A673 (cell line): ENCODE data around the gene ATRNL1. TPM values are rescaled to one million over a fixed set of nuclear protein-coding genes. Genes with fewer than 3 reads are reported as not detected.
"Not testable (repeated sequence)": the region's sequence is repeated elsewhere in the genome, so short reads cannot be mapped to it uniquely, and the experiment has no call there.

ENCODE experiments used
- BruUV-seq: library from RNA; stranded (reverse); fragments of 400-500 nt; replicated peaks from 2 replicates; lab custom pipeline; 2021; lab: Mats Ljungman, UMichigan
- CTCF ChIA-PET: fragments of 300-600 bp; sonication (Branson Sonifier 250); formaldehyde crosslinking; loops from one replicate; lab custom pipeline; 2022; ENCODE audit warnings: antibody characterized with exemption; lab: Charles Lee
- POLR2A ChIA-PET: fragments of 300-600 bp; sonication (Branson Sonifier 250); formaldehyde crosslinking; loops from one replicate; lab custom pipeline; 2022; ENCODE audit warnings: antibody characterized with exemption; ENCODE audit not compliant: low non-redundant PET; lab: Charles Lee
- DNase-seq: peaks from one replicate; pipeline ENCODE4 v3.0.0-alpha.2; 2015; ENCODE audit warnings: low spot score
- H3K27ac ChIP-seq: fragments of 200-600 bp; sonication (generic); 2 replicates; pipeline ENCODE4 v1.5.1; 2016; ENCODE audit warnings: mixed run types, low read depth, mild to moderate bottlenecking, mixed read lengths, antibody characterized with exemption, low read length; ENCODE audit not compliant: poor library complexity, severe bottlenecking
- H3K27me3 ChIP-seq: fragments of 200-600 bp; sonication (generic); replicated peaks from 2 replicates; pipeline ENCODE4 v1.6.1; 2017; ENCODE audit warnings: mixed run types, low read depth, mild to moderate bottlenecking, mixed read lengths, antibody characterized with exemption, low read length; ENCODE audit not compliant: insufficient read depth, poor library complexity
- H3K36me3 ChIP-seq: fragments of 200-600 bp; sonication (generic); 2 replicates; pipeline ENCODE4 v1.6.1; 2016; ENCODE audit warnings: mixed run types, mild to moderate bottlenecking, mixed read lengths, antibody characterized with exemption, low read length; ENCODE audit not compliant: insufficient read depth, poor library complexity, severe bottlenecking
- H3K4me1 ChIP-seq: fragments of 200-600 bp; sonication (generic); 2 replicates; pipeline ENCODE4 v1.6.1; 2017; ENCODE audit warnings: mixed run types, mild to moderate bottlenecking, mixed read lengths, antibody characterized with exemption, low read length; ENCODE audit not compliant: insufficient read depth, poor library complexity, severe bottlenecking
- H3K4me3 ChIP-seq: fragments of 200-600 bp; sonication (generic); 2 replicates; pipeline ENCODE4 v1.5.1; 2016; ENCODE audit warnings: low read depth, mixed run types, mild to moderate bottlenecking, mixed read lengths, low read length; ENCODE audit not compliant: poor library complexity, severe bottlenecking
- H3K9me3 ChIP-seq: fragments of 200-600 bp; sonication (generic); 2 replicates; pipeline ENCODE4 v1.6.1; 2016; ENCODE audit warnings: mixed run types, low read depth, mild to moderate bottlenecking, mixed read lengths, antibody characterized with exemption, low read length; ENCODE audit not compliant: poor library complexity, severe bottlenecking
- EZH2 ChIP-seq: fragments of 200-600 bp; sonication (generic); IDR thresholded peaks from 2 replicates; pipeline ENCODE4 v1.6.1; 2017; ENCODE audit warnings: borderline replicate concordance, low read depth, mild to moderate bottlenecking, mixed read lengths, antibody characterized with exemption, low read length; ENCODE audit not compliant: poor library complexity, severe bottlenecking
- intact Hi-C: fragments of 100-400 bp; cut with micrococcal nuclease; formaldehyde crosslinking; loops from one replicate; pipeline ENCODE4 v1.10.0; 2022; ENCODE audit not compliant: unreplicated experiment
- total RNA-seq: library from RNA; stranded (reverse); gene quantifications from 2 replicates; pipeline ENCODE4 v1.2.3, GENCODE V29; 2021
- TF ChIP-seq, protein P1 (sequence below): fragments of 300-800, 200-600 bp; sonication (generic); conservative IDR thresholded peaks from 2 replicates; pipeline ENCODE4 v1.5.1; 2017; ENCODE audit warnings: low read depth, mild to moderate bottlenecking, antibody characterized with exemption, low read length, moderate library complexity, mixed read lengths

ATRNL1 gene
- total RNA-seq, 1 experiment from 2014 or later = 3.0 TPM

DNA sequence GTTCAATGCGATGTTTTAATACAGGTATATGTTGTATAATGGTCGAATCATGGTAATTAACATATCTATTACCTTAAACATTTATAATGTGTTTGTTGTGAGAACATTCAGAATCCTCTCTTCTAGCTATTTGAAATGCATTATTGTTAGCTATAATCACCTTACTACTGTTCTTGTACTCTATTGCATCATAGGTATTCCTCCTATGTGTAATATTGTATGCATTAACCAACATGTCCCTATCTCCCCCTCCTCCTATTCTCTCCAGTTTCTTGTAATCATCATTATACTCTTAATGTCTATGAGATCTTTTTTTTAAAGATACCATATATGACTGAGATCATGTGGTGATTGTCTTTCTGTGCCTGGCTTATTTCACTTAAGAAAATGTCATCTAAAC is 235.2 kb downstream of the ATRNL1 start:
- intact Hi-C loops = no loop called here
- TF ChIP-seq, protein P1, sequence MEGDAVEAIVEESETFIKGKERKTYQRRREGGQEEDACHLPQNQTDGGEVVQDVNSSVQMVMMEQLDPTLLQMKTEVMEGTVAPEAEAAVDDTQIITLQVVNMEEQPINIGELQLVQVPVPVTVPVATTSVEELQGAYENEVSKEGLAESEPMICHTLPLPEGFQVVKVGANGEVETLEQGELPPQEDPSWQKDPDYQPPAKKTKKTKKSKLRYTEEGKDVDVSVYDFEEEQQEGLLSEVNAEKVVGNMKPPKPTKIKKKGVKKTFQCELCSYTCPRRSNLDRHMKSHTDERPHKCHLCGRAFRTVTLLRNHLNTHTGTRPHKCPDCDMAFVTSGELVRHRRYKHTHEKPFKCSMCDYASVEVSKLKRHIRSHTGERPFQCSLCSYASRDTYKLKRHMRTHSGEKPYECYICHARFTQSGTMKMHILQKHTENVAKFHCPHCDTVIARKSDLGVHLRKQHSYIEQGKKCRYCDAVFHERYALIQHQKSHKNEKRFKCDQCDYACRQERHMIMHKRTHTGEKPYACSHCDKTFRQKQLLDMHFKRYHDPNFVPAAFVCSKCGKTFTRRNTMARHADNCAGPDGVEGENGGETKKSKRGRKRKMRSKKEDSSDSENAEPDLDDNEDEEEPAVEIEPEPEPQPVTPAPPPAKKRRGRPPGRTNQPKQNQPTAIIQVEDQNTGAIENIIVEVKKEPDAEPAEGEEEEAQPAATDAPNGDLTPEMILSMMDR = no peak
- no peak for TF ChIP-seq EZH2
- Histone ChIP-seq H3K9me3 (no peaks in the 10 kb centered on the region), H3K4me1 (no peaks in the 10 kb centered on the region), H3K4me3 (no peak overlapping the region), H3K27ac (no peak overlapping the region), H3K27me3 (no peaks in the 10 kb centered on the region), H3K36me3 (no peaks in the 10 kb centered on the region)
- ChIA-PET POLR2A (no interaction called here), CTCF (no interaction called here)
- no peak for DNase-seq
- BruUV-seq = no TSS peak

- H3K4me3 ChIP-seq = no peak overlapping the region
- H3K9me3 ChIP-seq = no peaks in the 10 kb centered on the region
- no peaks in the 10 kb centered on the region for H3K36me3 ChIP-seq
- POLR2A ChIA-PET = no interaction called here
- intact Hi-C loops = no loop called here
- CTCF ChIA-PET = no interaction called here
- no peak for TF ChIP-seq EZH2
- TF ChIP-seq, protein P1 = no peak
- no peak overlapping the region for H3K27ac ChIP-seq
- no peak for DNase-seq
- no peaks in the 10 kb centered on the region for H3K27me3 ChIP-seq
- H3K4me1 ChIP-seq = no peaks in the 10 kb centered on the region
- BruUV-seq = no TSS peak
Observed at GRCh38 chr10:115335366-115335765, 242.2 kb downstream of the ATRNL1 start.

DNA sequence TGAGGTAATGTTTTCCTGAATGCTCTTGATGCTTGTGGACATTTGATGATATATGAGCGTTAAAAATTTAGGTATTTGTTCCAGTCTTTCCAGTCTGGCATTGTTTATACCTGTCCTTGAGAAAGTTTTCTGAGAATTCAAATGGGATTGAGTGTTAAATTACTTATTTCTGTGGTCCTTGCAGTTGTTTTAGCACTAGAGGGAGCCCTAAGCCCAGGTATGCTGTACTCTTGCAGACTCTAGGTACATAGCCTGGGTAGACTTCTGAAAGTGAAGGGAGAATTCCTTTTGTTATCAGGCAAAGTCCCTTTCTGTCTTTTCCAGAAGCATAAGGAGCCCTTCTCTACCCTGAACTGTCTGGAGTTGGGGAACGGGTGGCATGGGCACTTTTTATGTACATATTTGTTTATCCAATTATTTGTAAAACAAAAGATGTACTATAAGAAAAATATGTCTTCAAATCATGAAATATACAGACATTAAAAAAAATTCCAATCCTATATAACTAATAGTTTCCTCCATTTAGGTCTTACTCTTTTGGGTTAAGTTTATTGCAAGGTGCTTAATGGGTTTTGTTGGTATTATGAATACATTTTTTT is 262.1 kb downstream of the ATRNL1 start:
- Histone ChIP-seq H3K27me3 (peaks cover 6% of the 10 kb centered on the region), H3K4me1 (no peaks in the 10 kb centered on the region), H3K4me3 (no peak overlapping the region), H3K27ac (no peak overlapping the region), H3K9me3 (no peaks in the 10 kb centered on the region), H3K36me3 (no peaks in the 10 kb centered on the region)
- TF ChIP-seq EZH2 = no peak
- TF ChIP-seq, protein P1 = peak; percentile 74
- DNase-seq = peak; percentile 70
- no TSS peak for BruUV-seq
- ChIA-PET POLR2A (no interaction called here), CTCF (no interaction called here)
- intact Hi-C loops = loop anchor here (2.0 kb wide), 2 partner anchors 62 to 1032 kb away; no protein-coding TSS in a partner anchor

DNA sequence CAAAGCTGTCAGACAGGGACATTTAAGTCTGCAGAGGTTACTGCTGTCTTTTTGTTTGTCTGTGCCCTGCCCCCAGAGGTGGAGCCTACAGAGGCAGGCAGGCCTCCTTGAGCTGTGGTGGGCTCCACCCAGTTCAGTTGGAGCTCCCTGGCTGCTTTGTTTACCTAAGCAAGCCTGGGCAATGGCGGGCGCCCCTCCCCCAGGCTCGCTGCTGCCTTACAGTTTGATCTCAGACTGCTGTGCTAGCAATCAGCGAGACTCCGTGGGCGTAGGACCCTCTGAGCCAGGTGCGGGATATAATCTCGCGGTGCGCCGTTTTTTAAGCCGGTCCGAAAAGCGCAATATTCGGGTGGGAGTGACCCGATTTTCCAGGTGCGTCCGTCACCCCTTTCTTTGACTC is 274.8 kb downstream of the ATRNL1 start:
- intact Hi-C loops, H3K36me3 ChIP-seq, H3K9me3 ChIP-seq, H3K4me3 ChIP-seq, CTCF ChIA-PET, BruUV-seq, H3K4me1 ChIP-seq, DNase-seq, H3K27ac ChIP-seq, POLR2A ChIA-PET, H3K27me3 ChIP-seq: not testable (repeated sequence)
